PC-9 (cell line): ENCODE data around the gene SEL1L. TPM values are rescaled to one million over a fixed set of nuclear protein-coding genes. Genes with fewer than 3 reads are reported as not detected.
"Not testable (repeated sequence)": the region's sequence is repeated elsewhere in the genome, so short reads cannot be mapped to it uniquely, and the experiment has no call there.

Experiments used
- BruUV-seq: library from RNA; stranded (reverse); fragments of 400-500 nt; replicated peaks from 2 replicates; lab custom pipeline; 2021; lab: Mats Ljungman, UMichigan
- CTCF ChIA-PET: fragments of 300-600 bp; sonication (Branson Sonifier 250); formaldehyde crosslinking; loops from one replicate; lab custom pipeline; 2022; ENCODE audit warnings: antibody characterized with exemption; lab: Charles Lee
- POLR2A ChIA-PET: fragments of 300-600 bp; sonication (Branson Sonifier 250); formaldehyde crosslinking; loops from one replicate; lab custom pipeline; 2022; ENCODE audit warnings: antibody characterized with exemption; ENCODE audit not compliant: unreplicated experiment; lab: Charles Lee
- DNase-seq, 2 experiments: peaks; one replicate each; pipeline versions ENCODE4 v3.0.0 to v3.0.0-alpha.2; 2015 to 2022; ENCODE audit warnings: mixed read lengths in 1 of 2
- H2AFZ ChIP-seq: fragments of 200-600 bp; sonication (generic); 2 replicates; pipeline ENCODE4 v1.8.1; 2017; ENCODE audit warnings: antibody characterized with exemption
- H3F3A ChIP-seq: fragments of 200-600 bp; sonication (generic); 2 replicates; pipeline ENCODE4 v1.8.1; 2017; ENCODE audit warnings: antibody characterized with exemption, mild to moderate bottlenecking, low read depth; ENCODE audit not compliant: insufficient read depth
- H3K27ac ChIP-seq: fragments of 200-600 bp; sonication (generic); 2 replicates; pipeline ENCODE4 v1.6.1; 2016; ENCODE audit warnings: mixed run types
- H3K27me3 ChIP-seq: fragments of 200-600 bp; sonication (generic); 2 replicates; pipeline ENCODE4 v1.6.1; 2016; ENCODE audit warnings: low read depth, mixed run types; ENCODE audit not compliant: insufficient read depth
- H3K36me3 ChIP-seq: fragments of 200-600 bp; sonication (generic); 2 replicates; pipeline ENCODE4 v1.6.1; 2016; ENCODE audit warnings: low read depth, mixed run types
- H3K4me1 ChIP-seq: fragments of 200-600 bp; sonication (generic); replicated peaks from 2 replicates; pipeline ENCODE4 v1.6.1; 2016; ENCODE audit warnings: mixed run types; ENCODE audit not compliant: insufficient read depth
- H3K4me2 ChIP-seq: fragments of 200-600 bp; sonication (generic); 2 replicates; pipeline ENCODE4 v1.6.1; 2017; ENCODE audit warnings: mixed run types
- H3K4me3 ChIP-seq: fragments of 200-600 bp; sonication (generic); 2 replicates; pipeline ENCODE4 v1.6.1; 2016; ENCODE audit warnings: mixed run types
- H3K79me2 ChIP-seq: fragments of 200-600 bp; sonication (generic); 2 replicates; pipeline ENCODE4 v1.6.1; 2017; ENCODE audit warnings: low read depth, mixed run types
- H3K9me2 ChIP-seq: fragments of 200-600 bp; sonication (generic); 2 replicates; pipeline ENCODE4 v1.8.1; 2017; ENCODE audit warnings: mild to moderate bottlenecking; ENCODE audit not compliant: insufficient read depth
- H3K9me3 ChIP-seq: fragments of 200-600 bp; sonication (generic); 2 replicates; pipeline ENCODE4 v1.8.1; 2016; ENCODE audit warnings: low read depth; ENCODE audit not compliant: insufficient read depth
- H4K20me1 ChIP-seq: fragments of 200-600 bp; sonication (generic); 2 replicates; pipeline ENCODE4 v1.8.1; 2017; ENCODE audit not compliant: insufficient read depth
- EZH2 ChIP-seq: fragments of 200-600 bp; sonication (generic); IDR thresholded peaks from 2 replicates; pipeline ENCODE4 v1.8.0; 2017; ENCODE audit warnings: antibody characterized with exemption, low read depth
- intact Hi-C: fragments of 100-400 bp; cut with micrococcal nuclease; formaldehyde crosslinking; loops from one replicate; pipeline ENCODE4 v1.10.0; 2022; ENCODE audit not compliant: unreplicated experiment
- total RNA-seq: library from RNA; stranded (reverse); gene quantifications from 2 replicates; pipeline ENCODE4 v1.2.3, GENCODE V29; 2021
- TF ChIP-seq, protein P1 (sequence below): fragments of 200-600 bp; sonication (generic); conservative IDR thresholded peaks from 2 replicates; pipeline ENCODE4 v1.6.1; 2017; ENCODE audit warnings: mixed run types, antibody characterized with exemption, mild to moderate bottlenecking, moderate library complexity

The SEL1L gene
- total RNA-seq, 1 experiment from 2014 or later = 14.6 TPM

DNA sequence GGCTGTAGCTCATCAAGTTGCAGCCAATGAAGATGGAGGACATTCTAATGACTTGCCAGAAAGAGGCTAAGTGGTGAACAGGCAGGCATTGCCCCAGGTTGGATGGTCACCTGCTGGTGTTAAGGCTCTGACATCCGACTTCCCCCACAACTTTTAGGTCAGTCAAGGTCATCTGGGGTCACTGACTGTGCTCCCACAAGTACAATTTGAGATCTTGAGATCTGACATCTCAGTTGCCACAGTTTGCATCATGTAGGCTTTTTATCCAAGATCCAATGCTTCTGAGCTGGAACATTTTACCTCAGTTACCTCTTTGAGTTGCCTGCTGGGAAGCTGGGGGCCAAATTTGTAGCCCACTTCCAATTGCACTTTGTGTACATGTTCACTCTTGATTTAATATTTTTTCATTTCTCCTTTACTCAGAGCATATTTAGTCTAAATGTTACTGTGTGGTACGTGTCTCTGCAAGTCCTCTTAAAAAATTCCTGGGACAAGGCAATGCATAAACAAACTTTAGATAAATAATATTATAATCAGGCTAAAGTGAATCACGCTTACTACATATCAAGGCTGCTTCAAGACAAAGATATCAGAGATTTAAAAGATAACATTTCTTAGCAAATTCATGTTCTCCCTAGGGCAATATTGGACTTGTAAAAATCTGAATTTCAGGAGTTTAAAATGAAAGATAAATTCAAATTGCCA is 61.4 kb downstream of the SEL1L start:
- no peaks in the 10 kb centered on the region for H3K79me2 ChIP-seq
- no peak overlapping the region for H2AFZ ChIP-seq
- ChIA-PET CTCF (no interaction called here), POLR2A (no interaction called here)
- H3K4me3 ChIP-seq = no peak overlapping the region
- H3K36me3 ChIP-seq = no peaks in the 10 kb centered on the region
- H3K9me2 ChIP-seq = no peaks in the 10 kb centered on the region
- BruUV-seq = no TSS peak
- no peaks in the 10 kb centered on the region for H3K4me1 ChIP-seq
- H3F3A ChIP-seq = no peaks in the 10 kb centered on the region
- H4K20me1 ChIP-seq = no peaks in the 10 kb centered on the region
- no peak for DNase-seq
- H3K27me3 ChIP-seq = no peaks in the 10 kb centered on the region
- no peak overlapping the region for H3K4me2 ChIP-seq
- TF ChIP-seq, protein P1, sequence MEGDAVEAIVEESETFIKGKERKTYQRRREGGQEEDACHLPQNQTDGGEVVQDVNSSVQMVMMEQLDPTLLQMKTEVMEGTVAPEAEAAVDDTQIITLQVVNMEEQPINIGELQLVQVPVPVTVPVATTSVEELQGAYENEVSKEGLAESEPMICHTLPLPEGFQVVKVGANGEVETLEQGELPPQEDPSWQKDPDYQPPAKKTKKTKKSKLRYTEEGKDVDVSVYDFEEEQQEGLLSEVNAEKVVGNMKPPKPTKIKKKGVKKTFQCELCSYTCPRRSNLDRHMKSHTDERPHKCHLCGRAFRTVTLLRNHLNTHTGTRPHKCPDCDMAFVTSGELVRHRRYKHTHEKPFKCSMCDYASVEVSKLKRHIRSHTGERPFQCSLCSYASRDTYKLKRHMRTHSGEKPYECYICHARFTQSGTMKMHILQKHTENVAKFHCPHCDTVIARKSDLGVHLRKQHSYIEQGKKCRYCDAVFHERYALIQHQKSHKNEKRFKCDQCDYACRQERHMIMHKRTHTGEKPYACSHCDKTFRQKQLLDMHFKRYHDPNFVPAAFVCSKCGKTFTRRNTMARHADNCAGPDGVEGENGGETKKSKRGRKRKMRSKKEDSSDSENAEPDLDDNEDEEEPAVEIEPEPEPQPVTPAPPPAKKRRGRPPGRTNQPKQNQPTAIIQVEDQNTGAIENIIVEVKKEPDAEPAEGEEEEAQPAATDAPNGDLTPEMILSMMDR = no peak
- no peak for TF ChIP-seq EZH2
- intact Hi-C loops = no loop called here
- no peak overlapping the region for H3K27ac ChIP-seq
- no peaks in the 10 kb centered on the region for H3K9me3 ChIP-seq

DNA sequence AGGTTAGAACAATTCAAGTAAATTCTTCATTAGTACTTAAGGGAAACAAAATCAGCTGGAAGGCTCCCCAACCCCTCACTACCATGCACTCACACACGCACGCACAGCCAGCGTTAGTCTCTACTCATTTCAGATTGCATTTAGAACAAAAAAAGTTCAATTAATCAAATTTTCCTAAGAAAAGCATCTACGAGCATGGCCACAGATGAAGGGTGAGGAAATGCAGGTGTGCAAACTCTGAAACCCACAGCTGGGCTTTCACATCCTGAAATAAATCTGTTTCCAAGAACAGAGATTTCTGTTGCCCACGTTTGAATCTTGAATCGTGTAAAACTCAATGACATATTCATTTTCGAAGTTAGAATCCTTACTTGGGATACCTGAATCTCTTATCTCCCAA is 62.6 kb downstream of the SEL1L start:
- Histone ChIP-seq H3K79me2 (no peaks in the 10 kb centered on the region), H3K4me1 (no peaks in the 10 kb centered on the region), H3K9me2 (no peaks in the 10 kb centered on the region), H4K20me1 (no peaks in the 10 kb centered on the region), H3K9me3 (no peaks in the 10 kb centered on the region), H3K4me3 (no peak overlapping the region), H3K27me3 (no peaks in the 10 kb centered on the region), H3K27ac (no peak overlapping the region), H3K4me2 (no peak overlapping the region), H3F3A (no peaks in the 10 kb centered on the region), H2AFZ (no peak overlapping the region), H3K36me3 (no peaks in the 10 kb centered on the region)
- DNase-seq = no peak
- ChIA-PET POLR2A (no interaction called here), CTCF (no interaction called here)
- BruUV-seq = no TSS peak
- TF ChIP-seq, protein P1 = no peak
- no peak for TF ChIP-seq EZH2
- intact Hi-C loops = no loop called here

DNA sequence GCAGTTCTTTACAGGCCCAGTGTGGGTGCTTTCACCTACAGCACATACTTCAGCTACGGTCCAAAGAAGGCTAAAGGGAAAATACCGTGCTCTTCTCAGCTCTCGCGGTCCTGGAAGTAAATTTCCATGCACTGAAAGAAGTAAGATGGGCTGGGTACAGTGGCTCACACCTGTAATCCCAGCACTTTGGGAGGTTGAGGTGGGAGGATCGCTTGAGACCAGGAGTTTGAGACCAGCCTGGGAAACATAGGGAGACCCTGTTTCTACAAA is 63.2 kb downstream of the SEL1L start:
- H3K79me2 ChIP-seq, H3K4me2 ChIP-seq, H3K4me3 ChIP-seq, H4K20me1 ChIP-seq, H3K9me2 ChIP-seq, CTCF ChIA-PET, DNase-seq, H3K27ac ChIP-seq, H3K9me3 ChIP-seq, H3F3A ChIP-seq, H3K4me1 ChIP-seq, BruUV-seq, H3K27me3 ChIP-seq, H3K36me3 ChIP-seq, POLR2A ChIA-PET, intact Hi-C loops, H2AFZ ChIP-seq: not testable (repeated sequence)

DNA sequence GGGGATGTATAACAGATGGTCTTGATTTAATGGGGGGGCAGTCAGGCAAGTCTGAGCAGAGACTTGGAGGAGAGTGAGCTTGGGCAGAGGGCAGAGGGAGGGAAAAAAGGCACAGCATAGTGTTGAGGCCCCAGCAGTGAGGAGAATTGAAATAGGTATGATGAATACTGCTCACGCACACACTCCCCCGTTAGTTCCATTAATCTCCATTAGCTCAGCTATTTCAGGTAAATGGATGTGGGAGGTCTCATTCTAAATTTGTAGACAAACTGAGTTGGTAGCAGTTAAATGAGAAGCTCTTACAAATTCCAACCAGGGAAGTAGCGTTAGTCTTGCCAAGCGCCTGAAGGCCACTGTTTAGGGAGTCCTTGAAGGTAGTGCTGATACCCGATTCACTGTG is 66.8 kb downstream of the SEL1L start:
- TF ChIP-seq, protein P1 = no peak
- no peak for TF ChIP-seq EZH2
- H3K27ac ChIP-seq = no peak overlapping the region
- H3K4me1 ChIP-seq = no peaks in the 10 kb centered on the region
- H3K4me3 ChIP-seq = no peak overlapping the region
- H3F3A ChIP-seq = no peaks in the 10 kb centered on the region
- H3K9me2 ChIP-seq = no peaks in the 10 kb centered on the region
- H3K27me3 ChIP-seq = no peaks in the 10 kb centered on the region
- H2AFZ ChIP-seq = no peak overlapping the region
- CTCF ChIA-PET = no interaction called here
- no peaks in the 10 kb centered on the region for H3K36me3 ChIP-seq
- no peak overlapping the region for H3K4me2 ChIP-seq
- intact Hi-C loops = loop anchor here (10.0 kb wide), 2 partner anchors 472 to 512 kb away; partner anchors contain the start of gene TSHR
- no TSS peak for BruUV-seq
- H4K20me1 ChIP-seq = no peaks in the 10 kb centered on the region
- POLR2A ChIA-PET = no interaction called here
- no peak for DNase-seq
- no peaks in the 10 kb centered on the region for H3K9me3 ChIP-seq
- no peaks in the 10 kb centered on the region for H3K79me2 ChIP-seq
